GM23248 (cell line): ENCODE measurements around the gene ZFHX2.

Experiments used
- EZH2 ChIP-seq: fragments of 200-600 bp; sonication (generic); IDR thresholded peaks from 2 replicates; pipeline ENCODE4 v1.6.1; 2018; ENCODE audit warnings: antibody characterized with exemption, mild to moderate bottlenecking; ENCODE audit not compliant: insufficient read depth, poor library complexity, severe bottlenecking
- EZH2phosphoT487 ChIP-seq: fragments of 200-600 bp; sonication (generic); IDR thresholded peaks from 2 replicates; pipeline ENCODE4 v1.6.1; 2018; ENCODE audit warnings: antibody characterized with exemption, moderate library complexity, mild to moderate bottlenecking, low read depth; ENCODE audit not compliant: insufficient read depth

- TF ChIP-seq EZH2: no peak
- no peak for TF ChIP-seq EZH2phosphoT487
Measured at GRCh38 chr14:23545740-23546365, 5.7 kb downstream of the ZFHX2 start.
